GM10248 (cell line): ENCODE results near the gene NR5A2.

Experiments used
- CTCF ChIA-PET: fragments of 300-600 bp; sonication (Branson Sonifier 250); formaldehyde crosslinking; extraction: SDS; loops from one replicate; lab custom pipeline; 2021; ENCODE audit warnings: antibody characterized with exemption; lab: Yijun Ruan, JAX
- POLR2A ChIA-PET: fragments of 350-650 bp; sonication (Branson Sonifier 250); formaldehyde crosslinking; extraction: SDS; loops from one replicate; lab custom pipeline; 2020; ENCODE audit warnings: antibody characterized with exemption; lab: Yijun Ruan, JAX
- DNase-seq: peaks from one replicate; pipeline ENCODE4 v3.0.0; 2012; ENCODE audit errors: extremely low spot score
- TF ChIP-seq, protein P1 (sequence below): IDR thresholded peaks from 2 replicates; pipeline ENCODE4 v1.5.1; 2012; ENCODE audit warnings: mild to moderate bottlenecking, low read depth; ENCODE audit errors: extremely low read depth, missing control alignments, control extremely low read depth

The NR5A2 gene

DNA sequence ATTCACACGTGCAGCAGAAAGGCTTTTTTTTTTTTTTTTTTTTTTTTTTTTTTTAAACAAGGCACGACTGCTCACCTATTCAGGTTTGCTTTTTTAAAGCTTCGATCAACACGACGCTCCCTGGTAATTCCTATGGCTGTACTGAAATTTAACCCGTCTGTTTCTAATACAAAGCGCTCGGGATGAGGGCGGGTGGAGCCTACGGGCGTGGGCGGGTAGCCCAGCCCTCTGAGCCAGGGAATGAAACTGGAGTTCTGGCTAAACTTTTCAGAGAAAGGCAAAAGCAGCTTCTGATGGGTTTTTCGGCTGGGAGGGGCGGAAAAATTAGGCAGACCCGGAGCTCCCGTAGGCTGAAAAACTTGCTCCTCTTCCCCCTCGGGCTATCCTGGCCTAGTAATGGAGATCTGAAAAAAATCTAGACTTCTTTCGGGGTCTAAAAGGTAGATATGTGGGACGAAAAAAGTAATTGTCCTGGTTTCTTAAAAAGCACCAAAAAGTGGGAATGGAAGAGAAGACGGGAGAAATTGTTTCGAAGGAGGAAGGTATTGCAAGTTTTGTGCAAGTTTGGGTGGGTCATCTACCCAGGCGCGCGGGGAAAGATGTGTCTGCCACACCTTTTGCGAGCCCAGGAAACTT lies 7.4 kb downstream of the NR5A2 start:
- ChIA-PET POLR2A (no interaction called here), CTCF (no interaction called here)
- TF ChIP-seq, protein P1, sequence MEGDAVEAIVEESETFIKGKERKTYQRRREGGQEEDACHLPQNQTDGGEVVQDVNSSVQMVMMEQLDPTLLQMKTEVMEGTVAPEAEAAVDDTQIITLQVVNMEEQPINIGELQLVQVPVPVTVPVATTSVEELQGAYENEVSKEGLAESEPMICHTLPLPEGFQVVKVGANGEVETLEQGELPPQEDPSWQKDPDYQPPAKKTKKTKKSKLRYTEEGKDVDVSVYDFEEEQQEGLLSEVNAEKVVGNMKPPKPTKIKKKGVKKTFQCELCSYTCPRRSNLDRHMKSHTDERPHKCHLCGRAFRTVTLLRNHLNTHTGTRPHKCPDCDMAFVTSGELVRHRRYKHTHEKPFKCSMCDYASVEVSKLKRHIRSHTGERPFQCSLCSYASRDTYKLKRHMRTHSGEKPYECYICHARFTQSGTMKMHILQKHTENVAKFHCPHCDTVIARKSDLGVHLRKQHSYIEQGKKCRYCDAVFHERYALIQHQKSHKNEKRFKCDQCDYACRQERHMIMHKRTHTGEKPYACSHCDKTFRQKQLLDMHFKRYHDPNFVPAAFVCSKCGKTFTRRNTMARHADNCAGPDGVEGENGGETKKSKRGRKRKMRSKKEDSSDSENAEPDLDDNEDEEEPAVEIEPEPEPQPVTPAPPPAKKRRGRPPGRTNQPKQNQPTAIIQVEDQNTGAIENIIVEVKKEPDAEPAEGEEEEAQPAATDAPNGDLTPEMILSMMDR, result no peak
- no peak for DNase-seq

DNA sequence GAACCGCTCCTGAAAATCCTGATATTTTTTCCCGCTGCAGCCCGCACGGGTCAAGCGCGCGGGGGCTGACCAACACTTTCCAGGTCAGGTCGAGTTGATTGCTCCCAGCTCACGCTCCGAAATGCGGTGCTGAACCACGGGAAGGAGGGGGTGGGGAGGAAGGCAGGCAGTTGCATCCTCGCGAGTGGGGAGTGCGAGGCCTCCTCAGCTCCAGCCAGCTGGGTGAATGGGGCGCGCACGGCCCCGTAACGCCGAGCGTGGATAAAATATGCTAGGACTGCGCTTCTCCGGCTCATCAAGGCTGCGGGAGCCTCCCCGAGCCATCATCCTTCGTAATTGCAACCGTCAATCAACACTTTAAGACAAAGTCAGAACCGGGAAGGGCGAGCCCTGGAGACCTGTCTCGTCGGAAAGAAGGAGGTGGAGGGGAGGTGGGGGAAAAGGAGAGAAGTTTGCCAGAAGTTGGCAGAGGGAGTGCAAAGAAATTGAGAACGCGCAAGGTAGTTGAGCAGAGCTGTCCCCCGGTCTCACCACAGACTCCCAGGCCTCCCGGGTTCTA lies 8.0 kb downstream of the NR5A2 start:
- ChIA-PET CTCF (no interaction called here), POLR2A (no interaction called here)
- TF ChIP-seq, protein P1, result no peak
- DNase-seq, result no peak

DNA sequence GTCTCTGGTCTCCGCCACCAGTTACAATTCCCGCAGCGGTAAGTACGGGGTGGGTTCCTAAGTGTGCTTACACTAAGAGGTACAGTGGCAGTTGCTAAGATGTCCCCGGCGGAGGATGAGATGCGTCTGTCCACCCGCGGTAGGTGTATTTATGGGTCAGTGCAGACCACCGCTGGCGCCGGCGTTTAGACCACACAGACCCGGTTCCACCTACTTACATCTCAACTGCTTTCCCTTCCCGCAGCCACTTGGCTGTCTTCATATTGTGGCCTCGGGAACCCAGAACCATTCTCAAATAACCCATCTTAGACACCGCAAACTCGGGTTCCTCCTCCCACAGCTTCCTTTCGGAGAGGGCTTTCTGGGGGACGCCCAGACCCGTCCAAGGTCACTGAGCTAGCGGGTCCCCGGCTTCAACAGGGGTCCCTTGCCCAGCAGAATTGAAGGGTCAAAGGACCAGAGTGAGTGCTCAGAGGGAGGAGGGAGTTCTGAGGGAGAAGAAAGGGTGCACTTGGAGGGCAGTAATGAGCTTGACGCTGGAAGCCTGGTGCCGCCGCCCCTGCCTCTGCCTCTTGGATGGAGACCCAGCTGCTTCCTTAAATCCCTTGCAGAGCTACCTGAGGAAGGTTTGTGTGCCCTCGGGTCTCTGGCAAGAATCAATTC lies 8.6 kb downstream of the NR5A2 start:
- no peak for DNase-seq
- CTCF ChIA-PET, result interaction anchor here (1.3 to 1.6 kb wide), 2 partner anchors 9 to 452 kb away, joined by 3 to 5 read pairs; partner anchors contain the start of gene NR5A2
- POLR2A ChIA-PET, result no interaction called here

DNA sequence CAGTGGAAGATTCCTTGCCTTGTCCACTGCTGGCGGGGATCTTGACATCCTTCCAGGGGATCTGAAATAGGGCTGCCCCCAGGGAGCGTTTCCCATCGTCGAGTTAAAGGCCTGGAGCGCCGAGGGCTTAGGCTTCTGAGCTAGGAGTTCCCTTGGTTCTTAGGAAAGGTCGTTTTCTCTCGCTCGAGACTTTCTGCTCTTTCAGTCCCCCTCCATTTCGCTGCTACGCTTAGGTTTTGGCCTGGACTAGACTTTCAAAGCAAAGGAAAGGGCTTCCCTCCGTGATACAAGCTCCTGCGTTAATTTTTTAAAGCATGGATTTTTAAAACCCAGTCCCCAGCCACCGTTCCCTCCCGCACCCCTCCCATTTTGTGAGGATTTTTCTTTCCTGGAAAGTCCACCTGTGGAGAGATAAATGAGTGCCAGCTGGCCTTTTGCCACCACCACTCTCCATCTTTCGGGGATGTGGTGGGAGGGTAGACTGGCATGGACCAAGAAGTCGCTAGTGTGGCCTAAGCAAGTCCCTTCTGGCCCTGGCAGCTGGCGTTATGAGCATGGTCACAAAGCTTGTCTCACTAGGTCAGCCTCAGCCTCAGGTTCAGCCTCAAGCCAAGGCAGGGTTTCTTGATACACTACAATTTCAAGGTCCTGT lies 9.2 kb downstream of the NR5A2 start:
- ChIA-PET POLR2A (no interaction called here), CTCF (interaction anchor here (1.3 to 1.6 kb wide), 2 partner anchors 10 to 452 kb away, joined by 3 to 5 read pairs; partner anchors contain the start of gene NR5A2)
- TF ChIP-seq, protein P1, result no peak
- no peak for DNase-seq

More for the DNA sequence above, 8.6 kb downstream of the NR5A2 start:
- TF ChIP-seq, protein P1, result no peak

DNA sequence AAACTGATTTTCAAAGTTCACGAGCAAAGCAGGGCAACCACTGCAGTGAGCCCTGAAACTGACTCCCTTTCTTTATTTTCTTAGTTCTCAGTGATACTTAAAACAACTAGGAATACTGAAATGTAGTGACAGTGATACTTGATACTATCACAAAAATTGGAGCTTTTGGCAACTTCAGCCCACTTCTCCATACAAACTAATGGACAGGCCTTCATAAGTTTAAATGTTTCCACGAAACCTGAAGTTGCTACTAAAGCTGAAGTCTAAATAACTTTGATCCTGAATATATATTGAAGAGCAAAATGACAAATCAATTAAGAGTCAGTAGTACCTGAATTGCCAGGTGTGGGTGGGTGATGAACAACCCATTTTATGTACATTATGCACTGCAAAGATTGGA lies 10.0 kb downstream of the NR5A2 start:
- no peak for DNase-seq
- TF ChIP-seq, protein P1, result no peak
- CTCF ChIA-PET, result interaction anchor here (1.6 kb wide), 1 partner anchor 451 kb away, joined by 3 read pairs; no protein-coding TSS in a partner anchor
- POLR2A ChIA-PET, result no interaction called here

DNA sequence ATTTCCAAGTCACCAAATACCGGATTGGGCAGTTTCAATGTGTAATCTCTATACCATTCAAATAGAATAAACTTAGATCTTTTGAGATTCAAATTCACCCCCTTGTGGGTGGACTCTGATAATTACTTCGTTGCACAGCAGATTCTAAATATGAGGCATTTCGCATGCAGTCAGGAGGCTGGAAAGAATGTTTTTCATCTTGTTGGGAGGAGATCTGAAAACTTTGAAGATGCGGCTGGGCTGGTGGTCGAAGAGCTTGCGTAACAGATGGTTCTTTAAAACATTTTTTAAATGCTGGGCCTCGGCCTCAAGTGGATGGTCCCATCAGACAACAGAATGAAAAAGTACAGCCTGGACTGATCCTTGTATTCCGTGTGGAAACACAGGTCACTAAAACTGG lies 10.4 kb downstream of the NR5A2 start:
- TF ChIP-seq, protein P1, result no peak
- no peak for DNase-seq
- CTCF ChIA-PET, result no interaction called here
- POLR2A ChIA-PET, result no interaction called here
